SHP77 treated with DMSO at 0.1 percent for 48 hours (cell line): ENCODE results near the gene NTNG2.
"Not testable (repeated sequence)": the region's sequence is repeated elsewhere in the genome, so short reads cannot be mapped to it uniquely, and the experiment has no call there.

Source experiments
- DNase-seq: peaks from one replicate; lab custom pipeline; 2025; lab: John Stamatoyannopoulos, UW

NTNG2 gene

GRCh38 chr9:132161743-132162184, at the start of gene NTNG2:
Gene NTNG2 (plus strand): TSS chr9:132162058. CDS start chr9:132166832, 4,774 bp downstream.
- no peak for DNase-seq

GRCh38 chr9:132114102-132114707, 47.7 kb upstream of the NTNG2 start:
- no peak for DNase-seq

- no peak for DNase-seq
Observed at GRCh38 chr9:132116583-132116982, 45.3 kb upstream of the NTNG2 start.

- no peak for DNase-seq
Observed at GRCh38 chr9:132117694-132118093, 44.2 kb upstream of the NTNG2 start.

GRCh38 chr9:132121021-132121420, 40.8 kb upstream of the NTNG2 start:
- DNase-seq: no peak

GRCh38 chr9:132124800-132125199, 37.1 kb upstream of the NTNG2 start:
- no peak for DNase-seq

- DNase-seq: no peak
Observed at GRCh38 chr9:132125361-132125760, 36.5 kb upstream of the NTNG2 start.

- DNase-seq: no peak
Observed at GRCh38 chr9:132125944-132126679, 35.7 kb upstream of the NTNG2 start.

- DNase-seq: no peak
Observed at GRCh38 chr9:132126680-132127236, 35.1 kb upstream of the NTNG2 start.

GRCh38 chr9:132127888-132128534, 33.8 kb upstream of the NTNG2 start:
- DNase-seq: no peak

GRCh38 chr9:132129535-132129934, 32.3 kb upstream of the NTNG2 start:
- DNase-seq: no peak

- not testable (repeated sequence) for DNase-seq
Observed at GRCh38 chr9:132134085-132134484, 27.8 kb upstream of the NTNG2 start.

- no peak for DNase-seq
Observed at GRCh38 chr9:132135456-132135855, 26.4 kb upstream of the NTNG2 start.

- DNase-seq: no peak
Observed at GRCh38 chr9:132136151-132136780, 25.6 kb upstream of the NTNG2 start.

- DNase-seq: peak; percentile 37
Observed at GRCh38 chr9:132141344-132141947, 20.4 kb upstream of the NTNG2 start.

GRCh38 chr9:132141948-132142594, 19.8 kb upstream of the NTNG2 start:
- peak; percentile 35 for DNase-seq

GRCh38 chr9:132142924-132143323, 18.9 kb upstream of the NTNG2 start:
- DNase-seq: no peak

GRCh38 chr9:132143359-132143758, 18.5 kb upstream of the NTNG2 start:
- DNase-seq: no peak

GRCh38 chr9:132144708-132145365, 17.0 kb upstream of the NTNG2 start:
- no peak for DNase-seq

- no peak for DNase-seq
Observed at GRCh38 chr9:132146039-132146438, 15.8 kb upstream of the NTNG2 start.

GRCh38 chr9:132146575-132146974, 15.3 kb upstream of the NTNG2 start:
- DNase-seq: no peak
